HepG2 (cell line): ENCODE measurements around the gene APCDD1L. TPM values are rescaled to one million over a fixed set of nuclear protein-coding genes. Genes with fewer than 3 reads are reported as not detected.

Experiments used
- ATAC-seq: fragments of 200-7000 bp; cut with Tn5 transposase; 3 replicates; pipeline ENCODE4 v1.9.1; 2020; ENCODE audit warnings: mild to moderate bottlenecking, moderate library complexity
- BruUV-seq: library from RNA; stranded (reverse); fragments of 400-500 nt; replicated peaks from 2 replicates; lab custom pipeline; 2021; lab: Mats Ljungman, UMichigan
- CTCF ChIA-PET: fragments of 300-600 bp; formaldehyde crosslinking; extraction: SDS; loops from one replicate; lab custom pipeline; 2021; ENCODE audit warnings: low total read pairs, inconsistent platforms, low intra/inter-chr PET ratio; lab: Yijun Ruan, JAX
- POLR2A ChIA-PET: fragments of 350-600 bp; sonication (Branson Sonifier 250); formaldehyde crosslinking; loops from one replicate; lab custom pipeline; 2020; ENCODE audit warnings: antibody characterized with exemption, inconsistent platforms; lab: Yijun Ruan, JAX
- DNase-seq: peaks from one replicate; pipeline ENCODE4 v3.0.0-alpha.2; 2015; ENCODE audit warnings: low spot score
- FAIRE-seq: peaks from 3 replicates; lab custom pipeline; 2011; peaks lifted over from hg19 to GRCh38; lab: Jason Lieb, UNC
- H2AFZ ChIP-seq: one replicate; pipeline ENCODE4 v1.6.1; 2011; ENCODE audit warnings: low read length, inconsistent platforms
- H3K27ac ChIP-seq: fragments of 300-600 bp; 3 replicates; pipeline ENCODE4 v1.8.0; 2011; ENCODE audit warnings: mixed run types, mild to moderate bottlenecking, mixed read lengths, low read length, inconsistent platforms; ENCODE audit not compliant: insufficient read depth; ENCODE audit errors: extremely low read length
- H3K27me3 ChIP-seq, 2 experiments: fragments of 200-600 bp in 1 of 2; 2 replicates in 1 of 2; 3 replicates in 1 of 2; pipeline versions ENCODE4 v1.6.0 to v1.8.0; 2011; ENCODE audit warnings: low read length in 2 of 2, mild to moderate bottlenecking in 2 of 2, moderate library complexity in 2 of 2, inconsistent platforms in 1 of 2; ENCODE audit not compliant: insufficient read depth in 2 of 2, control insufficient read depth in 1 of 2
- H3K36me3 ChIP-seq, 2 experiments: fragments of 200-600 bp in 1 of 2; replicated peaks in 1 of 2; 2 replicates in 1 of 2; 3 replicates in 1 of 2; pipeline versions ENCODE4 v1.5.1 to v1.8.0; 2011; ENCODE audit warnings: low read length in 2 of 2, inconsistent platforms in 1 of 2; ENCODE audit not compliant: insufficient read depth in 2 of 2, control insufficient read depth in 1 of 2
- H3K4me1 ChIP-seq: 2 replicates; pipeline ENCODE4 v1.5.1; 2012; ENCODE audit warnings: low read length, inconsistent platforms; ENCODE audit not compliant: insufficient read depth
- H3K4me2 ChIP-seq: 2 replicates; pipeline ENCODE4 v1.6.0; 2011; ENCODE audit warnings: low read depth, low read length, inconsistent platforms
- H3K4me3 ChIP-seq, 3 experiments: fragments of 200-600 bp in 1 of 3; sonication (generic), shearing (Covaris generic) in 1 of 3; replicated peaks in 1 of 3; 2 replicates each; pipeline ENCODE4 v1.5.1; 2011 to 2016; ENCODE audit warnings: low read length in 3 of 3, inconsistent platforms in 2 of 3, low read depth in 2 of 3, mild to moderate bottlenecking in 2 of 3, control low read depth in 1 of 3, mixed read lengths in 1 of 3; ENCODE audit not compliant: insufficient read depth in 1 of 3
- H3K79me2 ChIP-seq: one replicate; pipeline ENCODE4 v1.6.1; 2011; ENCODE audit warnings: low read length, inconsistent platforms; ENCODE audit not compliant: insufficient read depth
- H3K9ac ChIP-seq: 2 replicates; pipeline ENCODE4 v1.6.0; 2011; ENCODE audit warnings: mild to moderate bottlenecking, low read depth, low read length, inconsistent platforms; ENCODE audit not compliant: insufficient read depth
- H3K9me3 ChIP-seq: 2 replicates; pipeline ENCODE4 v1.5.1; 2012; ENCODE audit warnings: mild to moderate bottlenecking, low read length
- H4K20me1 ChIP-seq: 2 replicates; pipeline ENCODE4 v1.6.0; 2011; ENCODE audit warnings: inconsistent platforms, mild to moderate bottlenecking, low read length, moderate library complexity; ENCODE audit not compliant: insufficient read depth
- FOSL2 ChIP-seq: sonication (generic); formaldehyde crosslinking; IDR thresholded peaks from 2 replicates; pipeline ENCODE4 v1.4.0; 2020; ENCODE audit warnings: missing genetic modification reagents
- MBD4 ChIP-seq: IDR thresholded peaks from 2 replicates; pipeline ENCODE4 v1.6.1; 2012; ENCODE audit warnings: low read length, inconsistent platforms, borderline replicate concordance
- ZNF343 ChIP-seq: sonication (generic); formaldehyde crosslinking; IDR thresholded peaks from 2 replicates; pipeline ENCODE4 v1.4.0; 2020; ENCODE audit warnings: mild to moderate bottlenecking, missing genetic modification reagents
- ZNF646 ChIP-seq: sonication (generic); formaldehyde crosslinking; IDR thresholded peaks from 2 replicates; pipeline ENCODE4 v1.9.0; 2021; ENCODE audit warnings: mild to moderate bottlenecking, missing genetic modification reagents
- ZNF674 ChIP-seq: sonication (generic); formaldehyde crosslinking; IDR thresholded peaks from 2 replicates; pipeline ENCODE4 v1.5.0; 2020; ENCODE audit warnings: low read depth, mild to moderate bottlenecking, missing genetic modification reagents
- WGBS: methylation state at CpG from one replicate; pipeline ENCODE4 v1.1.6; 2017; ENCODE audit warnings: low lambda C conversion rate; 5-methylcytosine and 5-hydroxymethylcytosine counted together
- in situ Hi-C: cut with HindIII; loops from 2 replicates; pipeline ENCODE4 v1.10.0; 2017; ENCODE audit warnings: low pct_unique_long_range_greater_than_20kb; ENCODE audit not compliant: extremely low pct_ligation_motif_present
- intact Hi-C: fragments of 100-400 bp; cut with micrococcal nuclease; formaldehyde crosslinking; loops from one replicate; pipeline ENCODE4 v1.10.0; 2022; ENCODE audit not compliant: unreplicated experiment
- polyA plus RNA-seq, 8 experiments: library from polyadenylated mRNA; depleted of rRNA in 3 of 8; stranded (reverse) in 7 of 8; unstranded in 1 of 8; fragments of >200 nt; fragmentation: Illumina TruSeq in 4 of 8; extraction: Trizol in 4 of 8; gene quantifications; 2 replicates each; pipeline versions ENCODE4 v1.2.1 to v1.2.3, GENCODE V29; 2011 to 2016; ENCODE audit warnings: low read depth in 4 of 8, missing spikeins in 1 of 8, mixed read lengths in 1 of 8; ENCODE audit not compliant: insufficient read depth in 1 of 8
- total RNA-seq, 5 experiments: library from RNA; depleted of rRNA; stranded (reverse); fragments of >200 nt; fragmentation: Illumina TruSeq; extraction: Trizol; gene quantifications; 2 replicates each; pipeline ENCODE4 v1.2.3, GENCODE V29; 2016; ENCODE audit warnings: low read depth in 1 of 5

APCDD1L gene
- total and polyA plus RNA-seq, 2 of the 13 experiments (the other 11 are each of a cell fraction or from before 2014, with no cell fraction given): not detected

DNA sequence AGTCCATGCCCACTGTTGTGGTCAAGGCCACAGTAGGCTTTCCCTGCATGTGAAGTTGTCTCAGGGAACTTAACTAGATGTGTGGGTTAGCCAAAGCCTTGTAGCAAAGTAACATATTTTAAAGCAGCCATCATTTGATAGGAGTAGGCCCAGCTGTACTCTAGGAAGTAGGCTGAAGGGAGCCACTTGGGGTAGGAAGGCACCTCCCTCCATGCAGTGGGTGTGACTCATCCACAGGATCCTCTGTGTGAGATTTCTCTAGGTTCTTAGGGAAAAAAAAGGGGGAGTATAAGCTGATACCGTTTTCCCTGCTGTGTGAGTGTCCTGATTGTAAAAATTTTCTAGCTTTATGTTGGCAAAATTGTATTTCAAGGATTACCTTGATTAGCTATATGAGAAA is 81.4 kb downstream of the APCDD1L start:
- H3K27ac ChIP-seq: no peak overlapping the region
- no peak overlapping the region for H3K4me3 ChIP-seq
- no TSS peak for BruUV-seq
- peaks cover 44% of the 10 kb centered on the region for H3K4me1 ChIP-seq
- no peak for ATAC-seq
- ChIA-PET POLR2A (interaction anchor here (1.4 to 1.5 kb wide), 2 partner anchors 34 to 45 kb away, joined by 3 read pairs; partner anchors contain the start of gene VAPB), CTCF (no interaction called here)
- H3K27me3 ChIP-seq: no peaks in the 10 kb centered on the region
- in situ Hi-C loops (no loop called here), intact Hi-C loops (loop anchor here (5.0 kb wide), 1 partner anchor 441 kb away; no protein-coding TSS in a partner anchor)
- WGBS: 97% methylated on average over 1 of the region's 1 CpG
- TF ChIP-seq ZNF646 (CRISPR knock-in tag) (no peak), FOSL2 (peak; percentile 43), ZNF674 (CRISPR knock-in tag) (no peak), ZNF343 (no peak), MBD4 (no peak)
- H3K4me2 ChIP-seq: no peak overlapping the region
- no peak overlapping the region for H2AFZ ChIP-seq
- DNase-seq: no peak
- H4K20me1 ChIP-seq: peaks cover 12% of the 10 kb centered on the region; the same call in 1 of the 2 replicates
- peaks cover 74% of the 10 kb centered on the region for H3K79me2 ChIP-seq
- no peak for FAIRE-seq
- H3K9me3 ChIP-seq: no peaks in the 10 kb centered on the region
- peaks cover 12 to 43% of the 10 kb centered on the region in 2 experiments for H3K36me3 ChIP-seq
- no peak overlapping the region for H3K9ac ChIP-seq
